HG03097 (cell line): ENCODE results near the gene WNT3A.
A peak's percentile ranks its signal among the peaks of the same experiment; 100 is the strongest.

Experiments used
- ATAC-seq: cut with Tn5 transposase; IDR thresholded peaks from one replicate; pipeline ENCODE4 v1.9.1; 2021; ENCODE audit not compliant: unreplicated experiment, low FRiP score

The WNT3A gene

GRCh38 chr1:228081578-228082213 lies 74.9 kb downstream of the WNT3A start:
- peak; percentile 16 for ATAC-seq

DNA sequence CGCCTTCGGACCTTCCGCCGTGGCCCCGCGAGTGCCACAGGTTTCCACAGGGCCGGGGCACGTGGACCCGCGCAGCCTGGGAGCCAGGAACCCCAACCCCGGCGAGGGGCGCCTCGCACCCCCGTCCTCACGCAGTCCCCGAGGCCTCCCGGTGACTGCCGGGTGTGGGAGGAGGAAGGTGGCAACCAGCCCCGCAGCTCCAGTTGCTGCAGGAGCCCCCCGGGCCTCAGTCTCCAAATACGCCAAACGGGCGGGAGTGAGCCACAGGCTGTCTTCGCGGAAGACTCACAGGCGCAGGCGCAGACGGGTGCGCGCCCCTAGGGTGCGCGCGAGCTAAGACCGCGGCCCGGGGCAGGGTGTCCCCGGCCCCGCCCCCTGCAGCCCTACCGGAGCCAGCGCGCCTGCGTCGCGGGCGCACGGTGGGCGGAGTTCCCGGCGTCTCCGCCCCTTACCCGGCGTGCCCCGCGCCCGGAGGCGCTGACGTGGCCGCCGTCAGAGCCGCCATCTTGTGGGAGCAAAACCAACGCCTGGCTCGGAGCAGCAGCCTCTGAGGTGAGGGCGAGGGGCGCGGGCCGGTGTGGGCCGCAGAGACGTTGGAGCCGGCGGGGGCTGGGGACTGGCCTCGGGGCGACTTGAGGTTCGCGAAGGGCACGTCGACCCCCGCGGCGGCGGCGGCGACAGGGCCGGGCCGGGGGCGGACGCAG lies 75.6 kb downstream of the WNT3A start, which contains the start of gene ARF1:
TSS of gene ARF1 (plus strand) at position 495 of the 704 bp plus-strand sequence. CDS start 14,407 bp downstream, outside the sequence.
- peak; percentile 78 for ATAC-seq

DNA sequence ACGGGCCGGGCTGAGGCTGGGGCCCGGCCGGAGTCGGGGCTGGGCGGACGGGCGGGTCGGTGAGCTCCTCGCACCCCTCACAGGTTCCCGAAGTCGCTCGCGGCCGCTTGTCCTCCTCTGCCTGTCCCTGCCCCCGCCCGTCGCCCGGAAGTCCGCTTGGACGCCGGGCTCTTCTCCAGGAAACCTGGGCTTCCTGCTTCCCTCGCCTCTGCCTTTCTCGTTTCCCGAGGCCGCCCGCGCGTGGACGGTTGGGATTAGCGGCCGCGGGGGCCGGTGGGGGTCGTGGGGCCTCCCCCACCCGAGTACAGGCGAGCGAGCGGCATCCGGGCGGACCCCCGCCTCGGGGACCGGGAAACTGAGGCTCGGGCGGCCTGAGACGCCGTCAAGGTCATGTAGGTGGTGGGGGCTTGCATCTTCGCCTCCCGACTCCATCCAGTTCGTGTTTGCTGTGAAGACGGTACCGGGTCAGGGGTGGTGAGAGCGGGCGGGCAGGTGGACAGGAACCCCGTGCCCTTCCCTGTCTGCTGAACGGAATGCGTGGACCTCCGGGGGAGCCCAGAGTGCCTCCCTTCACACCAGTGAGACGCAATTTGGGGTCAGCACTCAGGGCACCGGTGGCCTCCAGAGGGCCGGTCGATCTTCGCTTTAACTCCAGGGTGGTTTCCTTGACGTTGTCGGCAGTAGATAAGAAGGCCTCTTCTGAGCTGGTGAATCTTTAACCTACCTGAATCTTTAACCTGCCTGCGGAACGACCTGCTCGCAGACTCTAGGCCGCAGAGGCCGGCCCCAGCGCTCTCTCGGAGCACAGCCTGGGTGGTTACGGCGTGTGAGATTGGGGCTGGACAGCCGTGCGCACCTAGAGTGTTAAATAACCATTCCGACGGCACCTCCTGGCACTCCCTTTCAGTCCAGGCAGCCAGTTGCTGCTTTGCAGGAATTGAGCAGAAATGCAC lies 76.4 kb downstream of the WNT3A start:
- ATAC-seq: peak; percentile 15

DNA sequence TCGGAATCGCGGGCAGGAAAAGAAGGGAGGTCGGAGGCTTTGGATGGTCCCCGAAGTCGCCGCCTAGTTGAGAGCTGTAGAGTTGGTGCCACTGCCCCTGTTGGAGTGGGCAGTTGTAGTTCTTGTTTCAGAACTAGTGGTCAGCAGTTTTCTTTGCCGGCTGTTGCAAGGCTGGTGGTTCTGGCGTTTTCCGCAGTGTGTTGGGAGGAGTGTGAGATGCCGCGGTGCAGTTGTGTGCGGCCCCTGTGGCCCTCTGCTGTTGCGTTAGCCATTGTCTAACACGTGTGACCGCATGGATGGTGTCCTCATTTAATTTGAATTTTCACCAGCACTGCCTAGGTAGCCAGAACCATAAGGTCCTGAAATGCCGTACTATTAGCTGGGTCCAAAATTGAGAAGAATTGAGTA lies 77.1 kb downstream of the WNT3A start:
- ATAC-seq: no peak

- no peak for ATAC-seq
Measured at GRCh38 chr1:228084325-228084724, 77.5 kb downstream of the WNT3A start.

GRCh38 chr1:228084797-228085196 lies 78.0 kb downstream of the WNT3A start:
- no peak for ATAC-seq

- ATAC-seq: no peak
Measured at GRCh38 chr1:228085287-228085951, 78.6 kb downstream of the WNT3A start.

DNA sequence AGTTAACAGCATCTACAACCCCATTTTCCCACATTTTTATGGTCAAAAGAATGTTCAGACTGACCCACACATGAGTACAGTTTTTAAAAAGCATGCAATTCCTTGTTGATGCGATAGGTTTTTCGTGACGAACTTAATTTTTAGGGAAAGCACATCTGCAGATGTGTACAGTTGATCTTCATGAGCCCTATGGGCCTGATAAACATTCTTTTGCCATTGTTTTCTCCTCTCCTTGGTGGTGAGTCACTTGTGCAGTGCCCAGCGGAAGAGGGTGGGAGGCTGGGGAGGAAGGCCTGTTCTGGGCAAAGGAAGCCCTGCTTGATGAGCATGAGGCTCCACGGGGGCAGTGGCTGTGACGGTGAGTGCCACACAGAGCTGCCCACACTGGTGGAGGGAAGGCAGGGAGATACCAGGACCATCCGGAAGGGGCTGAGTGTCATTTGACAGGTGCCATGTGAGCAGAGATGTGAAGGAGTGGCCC lies 81.0 kb downstream of the WNT3A start:
- ATAC-seq: no peak

DNA sequence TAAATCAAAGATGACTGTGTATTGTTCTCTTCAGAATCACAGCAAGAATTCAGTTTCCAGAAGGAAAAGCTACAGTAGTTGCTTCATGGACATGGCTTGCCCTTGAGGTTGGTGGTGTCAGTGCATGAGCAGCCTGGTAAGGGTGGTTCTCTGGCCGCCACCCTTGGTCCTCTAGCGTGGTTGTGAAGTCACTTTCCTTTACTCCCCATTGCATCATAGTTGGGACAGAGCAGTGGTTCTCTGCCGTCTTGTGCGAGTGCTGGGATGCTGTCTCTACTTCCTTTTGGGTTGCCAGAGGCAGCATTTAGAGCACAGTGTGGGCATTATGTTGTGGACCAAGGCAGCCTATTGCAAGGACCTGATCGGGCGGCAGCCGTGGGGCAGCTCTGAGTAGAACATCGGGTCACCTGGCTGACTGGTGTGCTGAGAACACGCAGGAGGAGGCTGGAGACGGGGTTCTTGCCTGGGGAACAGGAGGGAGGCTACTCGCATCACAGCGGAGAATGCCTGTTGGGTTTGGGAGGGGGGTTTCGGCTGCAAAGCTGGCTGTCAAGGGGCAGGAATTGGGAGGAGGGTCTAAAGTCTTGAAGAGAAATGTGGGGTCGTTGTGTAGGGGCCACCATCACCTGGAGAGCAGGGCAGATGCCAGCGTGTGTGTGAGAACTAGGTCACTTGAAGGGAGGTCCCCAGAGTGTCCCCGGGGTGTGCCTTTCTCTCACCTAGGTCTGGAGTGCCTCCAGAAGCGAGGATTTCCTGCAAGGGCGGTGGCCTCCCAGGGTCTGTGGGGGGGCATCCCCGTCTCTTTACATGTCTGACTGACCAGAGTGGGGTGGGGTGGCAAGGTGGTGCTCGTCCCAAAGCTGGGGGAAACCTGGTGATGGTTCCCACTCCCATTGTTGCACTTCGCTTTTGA lies 82.0 kb downstream of the WNT3A start:
- no peak for ATAC-seq

- no peak for ATAC-seq
Measured at GRCh38 chr1:228089519-228090380, 83.0 kb downstream of the WNT3A start.

DNA sequence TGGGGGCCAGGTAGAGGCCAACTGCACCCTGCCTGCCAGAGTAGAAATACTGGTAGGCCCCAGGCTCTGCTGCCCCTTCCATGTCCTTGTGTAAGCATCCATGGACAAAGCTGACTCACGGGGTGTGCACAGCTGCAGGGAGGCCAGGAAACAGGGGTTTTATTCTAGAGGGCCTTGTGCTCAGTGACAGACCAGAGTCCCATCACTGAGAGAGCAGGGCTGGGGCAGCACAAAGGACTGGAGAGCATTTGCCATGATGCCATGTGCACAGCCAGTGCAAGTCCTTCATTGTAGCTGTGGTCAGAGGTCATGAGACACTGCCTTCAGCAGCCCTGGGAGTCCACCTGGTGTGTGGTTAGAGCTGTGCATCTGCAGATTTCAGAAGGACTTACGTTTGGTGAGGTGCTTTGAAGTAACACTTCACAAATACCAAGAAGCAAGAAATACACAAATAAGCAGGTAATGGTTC lies 83.8 kb downstream of the WNT3A start:
- no peak for ATAC-seq

DNA sequence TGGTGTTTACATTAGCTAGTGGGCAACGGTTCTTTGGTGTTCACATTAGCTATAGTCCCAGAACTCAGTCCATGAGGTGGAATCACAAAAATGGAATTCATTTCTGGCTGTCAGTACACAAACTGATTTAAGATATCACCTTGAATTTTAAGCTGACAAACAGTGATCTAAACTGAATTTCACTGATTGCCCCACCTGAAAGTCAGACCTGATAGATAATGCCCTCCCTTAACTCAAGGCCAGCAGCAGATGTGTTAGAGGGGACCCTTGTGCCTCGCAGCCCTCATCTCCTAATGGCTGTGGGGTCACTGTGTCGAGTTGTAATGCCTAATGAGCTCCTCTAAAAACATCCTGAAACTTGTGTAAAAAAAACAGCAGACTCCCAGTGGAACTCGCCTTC lies 84.3 kb downstream of the WNT3A start:
- no peak for ATAC-seq

GRCh38 chr1:228092342-228093049 lies 85.7 kb downstream of the WNT3A start:
- ATAC-seq: no peak

GRCh38 chr1:228093050-228093906 lies 86.5 kb downstream of the WNT3A start:
- no peak for ATAC-seq

- no peak for ATAC-seq
Measured at GRCh38 chr1:228094432-228095016, 87.7 kb downstream of the WNT3A start.

GRCh38 chr1:228095161-228095560 lies 88.4 kb downstream of the WNT3A start:
- no peak for ATAC-seq
